ACHN (cell line): ENCODE results near the gene NPVF.

Experiments used
- DNase-seq: peaks from one replicate; pipeline ENCODE4 v3.0.0-alpha.2; 2015
- in situ Hi-C: cut with HindIII; loops from 2 replicates; pipeline ENCODE4 v1.10.0; 2017; ENCODE audit warnings: low sequenced_read_pairs, low pct_ligation_motif_present, low pct_unique_long_range_greater_than_20kb

NPVF gene

GRCh38 chr7:25239888-25240287 lies 11.6 kb upstream of the NPVF start:
- DNase-seq: no peak
- in situ Hi-C loops: no loop called here

- in situ Hi-C loops: no loop called here
- DNase-seq: no peak
These were observed 9.9 kb upstream of the NPVF start for GRCh38 chr7:25238066-25238725.

GRCh38 chr7:25235471-25235870 lies 7.2 kb upstream of the NPVF start:
- in situ Hi-C loops: no loop called here
- DNase-seq: no peak

- DNase-seq: no peak
- in situ Hi-C loops: no loop called here
These were observed 6.0 kb upstream of the NPVF start for GRCh38 chr7:25234336-25234735.

- in situ Hi-C loops: no loop called here
- DNase-seq: no peak
These were observed 5.1 kb downstream of the NPVF start for GRCh38 chr7:25223206-25223605.

GRCh38 chr7:25222666-25223065 lies 5.6 kb downstream of the NPVF start:
- in situ Hi-C loops: no loop called here

GRCh38 chr7:25221009-25221408 lies 7.3 kb downstream of the NPVF start:
- no peak for DNase-seq
- in situ Hi-C loops: no loop called here

More at GRCh38 chr7:25222666-25223065, 5.6 kb downstream of the NPVF start:
- no peak for DNase-seq

GRCh38 chr7:25218191-25218590 lies 10.1 kb downstream of the NPVF start:
- no peak for DNase-seq
- in situ Hi-C loops: no loop called here

- in situ Hi-C loops: no loop called here
- DNase-seq: peak; percentile 74
These were observed 11.4 kb downstream of the NPVF start for GRCh38 chr7:25216837-25217236.

GRCh38 chr7:25215694-25216335 lies 12.5 kb downstream of the NPVF start:
- in situ Hi-C loops: no loop called here
- DNase-seq: no peak

GRCh38 chr7:25208525-25209221 lies 19.6 kb downstream of the NPVF start:
- DNase-seq: no peak
- in situ Hi-C loops: no loop called here

GRCh38 chr7:25207887-25208286 lies 20.4 kb downstream of the NPVF start:
- in situ Hi-C loops: no loop called here
- no peak for DNase-seq

GRCh38 chr7:25206765-25207164 lies 21.5 kb downstream of the NPVF start:
- DNase-seq: no peak
- in situ Hi-C loops: no loop called here

- in situ Hi-C loops: no loop called here
- DNase-seq: no peak
These were observed 32.0 kb downstream of the NPVF start for GRCh38 chr7:25196132-25196896.

- in situ Hi-C loops: no loop called here
- DNase-seq: no peak
These were observed 34.2 kb downstream of the NPVF start for GRCh38 chr7:25194036-25194435.

GRCh38 chr7:25192043-25192442 lies 36.2 kb downstream of the NPVF start:
- DNase-seq: no peak
- in situ Hi-C loops: no loop called here

GRCh38 chr7:25189197-25189596 lies 39.1 kb downstream of the NPVF start:
- in situ Hi-C loops: no loop called here
- no peak for DNase-seq

- in situ Hi-C loops: no loop called here
- no peak for DNase-seq
These were observed 40.4 kb downstream of the NPVF start for GRCh38 chr7:25187932-25188331.

- DNase-seq: no peak
- in situ Hi-C loops: no loop called here
These were observed 41.9 kb downstream of the NPVF start for GRCh38 chr7:25186436-25186835.
